GM12872 (cell line): ENCODE data around the gene MYOF.

Experiments
- CTCF ChIP-seq: IDR thresholded peaks from 3 replicates; pipeline ENCODE4 v1.5.1; 2011; ENCODE audit warnings: low read depth, mild to moderate bottlenecking, low read length, moderate library complexity; ENCODE audit not compliant: insufficient read depth

MYOF gene

GRCh38 chr10:93406364-93407145, 75.6 kb downstream of the MYOF start:
- no peak for TF ChIP-seq CTCF

- no peak for TF ChIP-seq CTCF
Observed at GRCh38 chr10:93404048-93404354, 78.1 kb downstream of the MYOF start.

GRCh38 chr10:93403152-93404047, 78.7 kb downstream of the MYOF start:
- TF ChIP-seq CTCF, result no peak

- TF ChIP-seq CTCF, result no peak
Observed at GRCh38 chr10:93402192-93402591, 79.9 kb downstream of the MYOF start.

- TF ChIP-seq CTCF, result no peak
Observed at GRCh38 chr10:93398528-93398927, 83.6 kb downstream of the MYOF start.

GRCh38 chr10:93397020-93397419, 85.1 kb downstream of the MYOF start:
- no peak for TF ChIP-seq CTCF

- no peak for TF ChIP-seq CTCF
Observed at GRCh38 chr10:93393211-93393610, 88.9 kb downstream of the MYOF start.
